Heart left ventricle (tissue), 16 donors: ENCODE data around the gene CHAD. TPM values are rescaled to one million over a fixed set of nuclear protein-coding genes. Genes with fewer than 3 reads are reported as not detected.

Experiments
- ATAC-seq, 4 donors: fragments of 200-7000 bp; cut with Tn5 transposase; one replicate each; pipeline ENCODE4 v1.9.1; 2020 to 2022; ENCODE audit warnings: moderate library complexity in 4 of 4, mild to moderate bottlenecking in 3 of 4, moderate number of reproducible peaks in 1 of 4
- DNase-seq, 5 donors: peaks; one replicate each; pipeline ENCODE4 v3.0.0-alpha.2; 2020
- H3K27ac ChIP-seq, 12 donors: fragments of 200-600 bp; sonication (generic) in 4 of 12; one replicate each; pipeline versions ENCODE4 v1.5.0 to v1.8.0; 2016 to 2022; ENCODE audit warnings: mild to moderate bottlenecking in 2 of 12
- H3K27me3 ChIP-seq, 9 donors: fragments of 200-600 bp; sonication (generic) in 2 of 9; one replicate each; pipeline versions ENCODE4 v1.5.1 to v1.8.0; 2016 to 2022; ENCODE audit warnings: mild to moderate bottlenecking in 3 of 9
- H3K36me3 ChIP-seq, 9 donors: fragments of 200-600 bp; sonication (generic) in 2 of 9; one replicate each; pipeline versions ENCODE4 v1.5.0 to v1.8.0; 2018 to 2022; ENCODE audit warnings: mild to moderate bottlenecking in 2 of 9
- H3K4me1 ChIP-seq, 12 donors: fragments of 200-600 bp; sonication (generic) in 4 of 12; one replicate each; pipeline versions ENCODE4 v1.5.0 to v1.8.0; 2016 to 2022; ENCODE audit warnings: mild to moderate bottlenecking in 3 of 12
- H3K4me3 ChIP-seq, 12 donors: fragments of 200-600 bp; sonication (generic) in 4 of 12; one replicate each; pipeline versions ENCODE4 v1.5.0 to v1.8.0; 2017 to 2022; ENCODE audit warnings: mild to moderate bottlenecking in 9 of 12, moderate library complexity in 4 of 12
- H3K9me3 ChIP-seq, 12 donors: fragments of 200-600 bp; sonication (generic) in 4 of 12; one replicate each; pipeline versions ENCODE4 v1.5.0 to v1.8.0; 2016 to 2022; ENCODE audit warnings: mild to moderate bottlenecking in 1 of 12
- POLR2A ChIP-seq, 2 donors: fragments of 450-650 bp; IDR thresholded peaks; one replicate each; pipeline ENCODE4 v1.6.1; 2017; ENCODE audit warnings: antibody characterized with exemption in 2 of 2, mild to moderate bottlenecking in 2 of 2, moderate library complexity in 2 of 2
- WGBS, 4 donors: extraction: QIAGEN DNeasy Blood & Tissue Kit in 2 of 4; methylation state at CpG; one replicate each; pipeline versions ENCODE4 v1.1.5 to v1.1.7; 2013 to 2018; 5-methylcytosine and 5-hydroxymethylcytosine counted together
- intact Hi-C, 10 donors: fragments of 100-400 bp; cut with DNase I; formaldehyde crosslinking; loops; one replicate each; pipeline versions ENCODE4 v1.11.1 to v1.14.2; 2022
- long read RNA-seq, 3 donors: library from polyadenylated mRNA; unstranded; transcript quantifications; one replicate each; pipeline ENCODE4 v2.0.0, GENCODE V29; 2020 to 2021
- polyA plus RNA-seq, 2 donors: library from polyadenylated mRNA; stranded (reverse); fragments of 200-250 nt; gene quantifications; one replicate each; pipeline ENCODE4 v1.2.3, GENCODE V29; 2013
- total RNA-seq, 9 donors: library from RNA; depleted of rRNA in 2 of 9; stranded (reverse); fragments of >200 nt in 2 of 9; fragmentation: NEBNext Ultra II Directional in 3 of 9; extraction: Animal tissue kit (Norgen Biotek cat#: 25700) in 3 of 9; gene quantifications; one replicate each; pipeline versions ENCODE4 v1.1.0 to v1.2.4, GENCODE V29; 2016 to 2023
- TF ChIP-seq, protein P1 (sequence below), 12 donors: fragments of 200-600 bp; sonication (generic) in 4 of 12; IDR thresholded peaks; one replicate each; pipeline versions ENCODE4 v1.5.0 to v1.8.0; 2018 to 2022; ENCODE audit warnings: antibody characterized with exemption in 12 of 12, mild to moderate bottlenecking in 5 of 12
- donor health status: ischemic (EF 13 %, LVEDD 7.1; RV severe dilation, severe dysfunction).
- donor health status: healthy with polysubstance abuse.
- donor health status: DM: no; HTN: yes; CAD: no.
- donor health status: DM: no; HTN: no; CAD: no.
- donor health status: ischemic (EF 25% LVEDD 6.9; RV normal size, moderate dysfunction).
- donor health status: ischemic (EF 25% LVEDD 5.7; RV mildly dilated, moderate dysfunction).
- donor health status: healthy.
- donor health status: DM: yes; HTN: yes; CAD: no.
- donor health status: ischemic (EF 35%, LVEDD 5.7; RV mildly dilated, moderate dysfunction).
- donor health status: nonischemic (EF 11% LVEDD 7.7; RV severe dilation, severe dysfunction).
- donor health status: DM: yes; HTN: yes; CAD: no.
- donor health status: PGD.
- donor health status: ischemic (EF 29% LVEDD 5.4; RV normal size, mild dysfunction).
- donor health status: nonischemic (EF 23%, LVEDD 6.1; RV moderate dilation, normal function).

CHAD gene, protein sequence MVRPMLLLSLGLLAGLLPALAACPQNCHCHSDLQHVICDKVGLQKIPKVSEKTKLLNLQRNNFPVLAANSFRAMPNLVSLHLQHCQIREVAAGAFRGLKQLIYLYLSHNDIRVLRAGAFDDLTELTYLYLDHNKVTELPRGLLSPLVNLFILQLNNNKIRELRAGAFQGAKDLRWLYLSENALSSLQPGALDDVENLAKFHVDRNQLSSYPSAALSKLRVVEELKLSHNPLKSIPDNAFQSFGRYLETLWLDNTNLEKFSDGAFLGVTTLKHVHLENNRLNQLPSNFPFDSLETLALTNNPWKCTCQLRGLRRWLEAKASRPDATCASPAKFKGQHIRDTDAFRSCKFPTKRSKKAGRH
- total RNA-seq (under 1 TPM in 2 of 9 donors, not detected in 7; 0.15 to 0.27 TPM), polyA plus RNA-seq (under 1 TPM in 1 of 2 donors, not detected in 1; 0.15 TPM)
- long read RNA-seq, donor 1, partial matches to known transcripts = 0 of 5 reads
- long read RNA-seq, donor 1, other reads (novel, unspliced or antisense) = 5 of 5 reads
- long read RNA-seq, donor 2 = 0 reads
- long read RNA-seq, donor 3, partial matches to known transcripts = 0 of 2 reads
- long read RNA-seq, donor 3, other reads (novel, unspliced or antisense) = 2 of 2 reads

DNA sequence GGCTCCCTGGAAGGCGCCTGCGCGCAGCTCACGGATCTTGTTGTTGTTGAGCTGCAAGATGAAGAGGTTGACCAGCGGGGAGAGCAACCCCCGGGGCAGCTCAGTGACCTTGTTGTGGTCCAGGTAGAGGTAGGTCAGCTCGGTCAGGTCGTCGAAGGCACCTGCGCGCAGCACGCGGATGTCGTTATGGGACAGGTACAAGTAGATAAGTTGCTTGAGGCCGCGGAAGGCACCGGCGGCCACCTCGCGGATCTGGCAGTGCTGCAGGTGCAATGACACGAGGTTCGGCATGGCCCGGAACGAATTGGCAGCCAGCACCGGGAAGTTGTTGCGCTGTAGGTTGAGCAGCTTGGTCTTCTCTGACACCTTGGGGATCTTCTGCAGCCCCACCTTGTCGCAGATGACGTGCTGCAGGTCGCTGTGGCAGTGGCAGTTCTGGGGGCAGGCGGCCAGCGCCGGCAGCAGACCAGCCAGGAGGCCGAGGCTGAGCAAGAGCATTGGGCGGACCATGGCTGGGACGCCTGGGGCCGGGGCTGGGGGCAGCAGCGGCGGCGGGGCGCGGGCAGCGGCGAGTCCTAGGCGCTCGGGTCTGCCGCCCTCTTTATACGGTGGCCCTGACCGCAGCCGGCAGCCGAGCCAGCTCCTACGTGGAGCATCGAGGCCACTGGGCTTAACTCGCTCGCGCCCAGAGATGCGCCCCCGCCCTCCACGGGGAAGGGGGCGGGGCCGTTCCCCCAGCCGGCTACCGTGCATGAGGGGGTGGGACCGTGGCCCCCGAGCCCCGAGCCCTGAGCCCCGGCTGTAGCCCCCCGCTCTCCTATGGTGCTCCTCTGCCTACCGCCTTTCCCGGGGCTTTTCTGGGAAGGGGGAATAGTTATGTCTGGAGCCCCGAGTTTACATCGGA is at the start of gene CHAD:
CHAD (minus strand) TSS at position 577 of the 904 bp plus-strand sequence; CDS start at position 510, 67 bp downstream.
- ATAC-seq (peak in 3 of 4 donors; percentile 13 to 61 (median 34)), DNase-seq (no peak)
- intact Hi-C loops = no loop called here
- Histone ChIP-seq H3K36me3 (no peaks in the 10 kb centered on the region), H3K27ac (no peak within 1 kb of the TSS), H3K4me3 (peak within 1 kb of the TSS in 11 of 12 donors; percentile 10 to 54 (median 40)), H3K4me1 (peaks cover 0 to 16% (median 11%) of the 10 kb centered on the region in 12 donors), H3K9me3 (no peaks in the 10 kb centered on the region), H3K27me3 (peaks cover 7 to 23% (median 17%) of the 10 kb centered on the region in 9 donors)
- WGBS, 4 donors = 23 to 56% (median 32%) methylated on average over 30 to 71 of the region's 71 CpGs
- TF ChIP-seq, protein P1, sequence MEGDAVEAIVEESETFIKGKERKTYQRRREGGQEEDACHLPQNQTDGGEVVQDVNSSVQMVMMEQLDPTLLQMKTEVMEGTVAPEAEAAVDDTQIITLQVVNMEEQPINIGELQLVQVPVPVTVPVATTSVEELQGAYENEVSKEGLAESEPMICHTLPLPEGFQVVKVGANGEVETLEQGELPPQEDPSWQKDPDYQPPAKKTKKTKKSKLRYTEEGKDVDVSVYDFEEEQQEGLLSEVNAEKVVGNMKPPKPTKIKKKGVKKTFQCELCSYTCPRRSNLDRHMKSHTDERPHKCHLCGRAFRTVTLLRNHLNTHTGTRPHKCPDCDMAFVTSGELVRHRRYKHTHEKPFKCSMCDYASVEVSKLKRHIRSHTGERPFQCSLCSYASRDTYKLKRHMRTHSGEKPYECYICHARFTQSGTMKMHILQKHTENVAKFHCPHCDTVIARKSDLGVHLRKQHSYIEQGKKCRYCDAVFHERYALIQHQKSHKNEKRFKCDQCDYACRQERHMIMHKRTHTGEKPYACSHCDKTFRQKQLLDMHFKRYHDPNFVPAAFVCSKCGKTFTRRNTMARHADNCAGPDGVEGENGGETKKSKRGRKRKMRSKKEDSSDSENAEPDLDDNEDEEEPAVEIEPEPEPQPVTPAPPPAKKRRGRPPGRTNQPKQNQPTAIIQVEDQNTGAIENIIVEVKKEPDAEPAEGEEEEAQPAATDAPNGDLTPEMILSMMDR (IDR thresholded peaks at IDR 0.05) = no peak
- no peak for TF ChIP-seq POLR2A (IDR thresholded peaks at IDR 0.05)

DNA sequence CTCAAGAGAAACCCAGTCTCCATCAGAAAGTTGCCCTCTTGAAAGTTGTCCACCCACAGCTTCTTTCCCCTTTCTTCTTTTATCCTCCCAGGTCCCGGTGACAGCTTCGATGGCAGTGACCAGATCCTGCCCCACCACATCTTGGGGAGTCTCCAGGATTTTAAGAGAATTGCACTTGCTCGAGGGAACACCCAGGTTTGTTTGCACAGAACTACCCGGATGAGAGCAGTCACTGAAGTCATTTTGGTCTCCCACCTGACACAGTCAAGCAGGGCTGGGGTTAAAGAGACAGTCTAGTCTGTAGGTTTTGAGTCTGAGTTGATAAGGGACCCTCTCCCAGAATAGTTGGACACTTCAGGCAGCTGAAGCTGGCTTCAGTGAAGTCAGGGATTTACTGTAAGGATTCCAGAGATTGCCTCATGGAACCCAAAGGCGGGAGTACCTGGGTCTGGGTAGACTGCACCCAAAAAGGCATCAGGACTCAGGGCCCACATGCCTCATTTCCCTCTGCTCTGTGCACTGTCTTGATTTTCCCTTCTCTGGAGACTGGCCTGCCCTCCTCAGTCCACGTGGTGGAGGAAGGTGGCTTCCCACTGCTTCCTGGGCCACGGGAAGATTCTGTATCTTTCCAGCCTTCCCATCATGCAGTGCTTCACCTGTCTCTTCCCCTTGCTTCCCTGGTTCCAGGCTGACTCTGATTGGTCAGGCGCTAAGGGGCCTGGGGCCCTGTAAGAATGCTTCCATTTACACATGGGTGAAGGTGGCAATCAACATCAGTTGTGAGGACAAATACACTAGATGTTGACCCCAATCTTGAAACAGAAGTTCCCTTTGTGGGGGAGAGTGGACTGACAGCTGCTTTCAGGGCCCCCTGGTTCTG is 49.1 kb upstream of the CHAD start:
- no peak for TF ChIP-seq POLR2A (IDR thresholded peaks at IDR 0.05)
- TF ChIP-seq, protein P1 (IDR thresholded peaks at IDR 0.05) = no peak
- Histone ChIP-seq H3K4me1 (peaks cover 0 to 22% (median 0%) of the 10 kb centered on the region in 12 donors), H3K27me3 (no peaks in the 10 kb centered on the region), H3K4me3 (no peak overlapping the region), H3K9me3 (no peaks in the 10 kb centered on the region), H3K27ac (peak overlapping the region in 8 of 12 donors; percentile 5 to 65 (median 36)), H3K36me3 (no peaks in the 10 kb centered on the region)
- WGBS, 4 donors = 68 to 76% (median 73%) methylated on average over 8 of the region's 8 CpGs
- intact Hi-C loops = no loop called here
- DNase-seq (no peak), ATAC-seq (no peak)

DNA sequence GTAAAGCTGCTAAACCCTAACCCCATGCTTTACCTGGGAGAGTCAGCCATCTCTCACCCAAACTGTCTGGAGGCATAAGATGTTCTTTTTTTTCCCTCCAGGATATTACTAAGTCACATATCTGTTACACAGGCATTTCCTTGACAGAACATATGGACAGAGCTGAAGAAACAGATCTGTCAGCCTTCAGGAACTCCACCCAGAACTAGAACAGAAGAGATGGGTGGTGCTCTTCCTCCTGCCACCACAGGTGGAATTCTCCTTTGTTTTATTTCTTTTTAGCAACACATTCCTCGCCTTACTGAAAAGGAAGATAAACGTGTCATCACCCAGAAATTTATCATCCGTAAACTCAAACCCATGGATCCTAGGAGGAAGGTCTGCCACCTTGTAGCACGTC is 48.3 kb upstream of the CHAD start:
- WGBS, 4 donors = 62 to 88% (median 73%) methylated on average over 4 of the region's 4 CpGs
- Histone ChIP-seq H3K27ac (peak overlapping the region in 7 of 12 donors; percentile 17 to 65 (median 39)), H3K9me3 (no peaks in the 10 kb centered on the region)

More for the DNA sequence above, 48.3 kb upstream of the CHAD start:
- Histone ChIP-seq H3K4me3 (no peak overlapping the region), H3K36me3 (no peaks in the 10 kb centered on the region), H3K4me1 (peaks cover 0 to 22% (median 0%) of the 10 kb centered on the region in 12 donors), H3K27me3 (no peaks in the 10 kb centered on the region)
- intact Hi-C loops = no loop called here
- DNase-seq (no peak), ATAC-seq (peak in 2 of 4 donors; percentile 45 to 71)
- TF ChIP-seq POLR2A (IDR thresholded peaks at IDR 0.05) = no peak
- TF ChIP-seq, protein P1 (IDR thresholded peaks at IDR 0.05) = no peak
